ENCODE measurements around the gene ENDOD1. TPM values are rescaled to one million over a fixed set of nuclear protein-coding genes. Genes with fewer than 3 reads are reported as not detected.

Gene ENDOD1
- total RNA-seq, 1 donor from 2014 or later = 71.1 TPM

DNA sequence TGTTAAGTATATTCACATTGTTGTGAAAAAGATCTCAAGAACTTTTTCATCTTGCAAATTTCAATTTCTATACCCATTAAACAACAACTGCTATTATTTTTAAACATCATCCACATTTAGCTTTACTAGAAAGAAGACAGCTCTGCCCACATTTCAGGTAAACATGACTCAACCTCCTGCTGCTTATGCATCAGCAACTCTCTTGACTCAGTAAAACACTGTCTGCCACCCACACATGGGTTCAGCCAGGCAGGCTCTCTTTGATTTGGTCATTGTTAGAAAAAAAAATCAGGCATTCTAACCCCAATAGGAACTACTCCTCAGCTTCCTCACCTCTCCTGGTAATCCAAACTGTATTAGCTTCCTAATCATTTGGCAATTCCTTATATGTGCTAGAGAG is 5.1 kb upstream of the ENDOD1 start:
- TF ChIP-seq, protein P1, sequence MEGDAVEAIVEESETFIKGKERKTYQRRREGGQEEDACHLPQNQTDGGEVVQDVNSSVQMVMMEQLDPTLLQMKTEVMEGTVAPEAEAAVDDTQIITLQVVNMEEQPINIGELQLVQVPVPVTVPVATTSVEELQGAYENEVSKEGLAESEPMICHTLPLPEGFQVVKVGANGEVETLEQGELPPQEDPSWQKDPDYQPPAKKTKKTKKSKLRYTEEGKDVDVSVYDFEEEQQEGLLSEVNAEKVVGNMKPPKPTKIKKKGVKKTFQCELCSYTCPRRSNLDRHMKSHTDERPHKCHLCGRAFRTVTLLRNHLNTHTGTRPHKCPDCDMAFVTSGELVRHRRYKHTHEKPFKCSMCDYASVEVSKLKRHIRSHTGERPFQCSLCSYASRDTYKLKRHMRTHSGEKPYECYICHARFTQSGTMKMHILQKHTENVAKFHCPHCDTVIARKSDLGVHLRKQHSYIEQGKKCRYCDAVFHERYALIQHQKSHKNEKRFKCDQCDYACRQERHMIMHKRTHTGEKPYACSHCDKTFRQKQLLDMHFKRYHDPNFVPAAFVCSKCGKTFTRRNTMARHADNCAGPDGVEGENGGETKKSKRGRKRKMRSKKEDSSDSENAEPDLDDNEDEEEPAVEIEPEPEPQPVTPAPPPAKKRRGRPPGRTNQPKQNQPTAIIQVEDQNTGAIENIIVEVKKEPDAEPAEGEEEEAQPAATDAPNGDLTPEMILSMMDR (IDR thresholded peaks at IDR 0.05) = no peak
- Mint-ChIP-seq H3K9me3 (ENCODE audit: low read depth) (no peaks in the 10 kb centered on the region), H3K27ac (ENCODE audit: unreplicated experiment) (peak overlapping the region; percentile 14), H3K4me3 (ENCODE audit: unreplicated experiment) (no peak overlapping the region), H3K4me1 (ENCODE audit: low read depth) (peaks cover 36% of the 10 kb centered on the region), H3K36me3 (ENCODE audit: low read depth) (peaks cover 2% of the 10 kb centered on the region), H3K27me3 (ENCODE audit: low read depth) (no peaks in the 10 kb centered on the region)
- DNase-seq (ENCODE audit: low spot score) = no peak

DNA sequence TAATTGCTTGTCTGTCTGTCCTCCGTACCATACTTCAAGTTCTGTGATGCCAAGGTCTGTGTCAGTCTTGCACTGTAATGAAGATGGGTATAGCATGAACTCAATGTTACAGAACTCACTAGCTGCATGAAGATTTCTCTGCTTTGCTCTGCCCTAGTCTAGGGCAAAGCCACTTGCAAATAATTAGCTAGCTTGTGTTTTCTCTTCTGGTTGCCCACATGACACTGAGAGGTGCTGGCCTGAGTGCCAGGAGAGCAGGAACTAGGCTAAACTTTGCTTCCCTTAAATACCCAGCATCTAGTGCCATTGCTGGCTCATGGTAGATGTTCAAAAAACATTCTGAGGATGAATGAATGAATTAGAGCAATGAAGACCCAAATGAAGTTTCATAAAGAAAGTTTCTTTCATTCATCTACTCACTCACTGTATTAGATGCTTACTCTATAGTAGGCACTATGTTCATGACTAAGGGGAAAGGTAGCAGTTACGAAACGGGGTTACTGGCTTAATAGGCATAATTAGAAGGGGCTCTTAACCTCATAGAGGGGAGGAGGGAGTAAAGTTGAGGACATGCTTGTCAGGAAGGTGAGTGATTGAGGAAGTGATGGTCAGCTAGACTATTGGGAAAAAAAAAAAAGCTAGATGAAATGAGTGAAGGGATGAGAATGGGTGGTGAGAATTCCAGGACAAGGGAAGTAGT is 4.4 kb upstream of the ENDOD1 start:
- H3K36me3 Mint-ChIP-seq (ENCODE audit: low read depth) = peaks cover 2% of the 10 kb centered on the region
- H3K27me3 Mint-ChIP-seq (ENCODE audit: low read depth) = no peaks in the 10 kb centered on the region
- TF ChIP-seq, protein P1 (IDR thresholded peaks at IDR 0.05) = no peak
- H3K27ac Mint-ChIP-seq (ENCODE audit: unreplicated experiment) = no peak overlapping the region
- no peak overlapping the region for H3K4me3 Mint-ChIP-seq (ENCODE audit: unreplicated experiment)
- H3K9me3 Mint-ChIP-seq (ENCODE audit: low read depth) = no peaks in the 10 kb centered on the region
- DNase-seq (ENCODE audit: low spot score) = no peak
- H3K4me1 Mint-ChIP-seq (ENCODE audit: low read depth) = peaks cover 37% of the 10 kb centered on the region

DNA sequence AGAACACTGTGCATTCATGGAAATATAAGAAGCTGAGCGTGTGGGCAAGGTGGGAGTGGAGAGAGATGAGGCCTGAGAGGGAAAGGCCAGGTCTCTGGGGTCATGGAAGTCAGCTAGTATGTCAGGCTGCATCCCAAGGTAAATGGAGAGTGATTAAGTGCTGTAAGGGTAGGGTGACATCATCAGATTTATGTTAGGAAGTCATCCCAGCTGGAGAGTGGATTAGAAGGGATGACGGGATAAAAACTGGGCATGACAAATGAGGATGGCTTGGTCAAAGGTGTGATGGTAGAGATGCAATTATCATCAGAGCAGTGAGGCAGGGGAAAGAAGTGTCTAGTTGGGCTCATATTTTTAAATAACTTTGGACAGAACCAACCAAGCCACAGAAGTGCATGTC is 3.5 kb upstream of the ENDOD1 start:
- Mint-ChIP-seq H3K9me3 (ENCODE audit: low read depth) (no peaks in the 10 kb centered on the region), H3K4me3 (ENCODE audit: unreplicated experiment) (no peak overlapping the region), H3K27me3 (ENCODE audit: low read depth) (no peaks in the 10 kb centered on the region), H3K36me3 (ENCODE audit: low read depth) (peaks cover 2% of the 10 kb centered on the region), H3K27ac (ENCODE audit: unreplicated experiment) (no peak overlapping the region), H3K4me1 (ENCODE audit: low read depth) (peaks cover 38% of the 10 kb centered on the region)
- no peak for DNase-seq (ENCODE audit: low spot score)
- TF ChIP-seq, protein P1 (IDR thresholded peaks at IDR 0.05) = no peak

DNA sequence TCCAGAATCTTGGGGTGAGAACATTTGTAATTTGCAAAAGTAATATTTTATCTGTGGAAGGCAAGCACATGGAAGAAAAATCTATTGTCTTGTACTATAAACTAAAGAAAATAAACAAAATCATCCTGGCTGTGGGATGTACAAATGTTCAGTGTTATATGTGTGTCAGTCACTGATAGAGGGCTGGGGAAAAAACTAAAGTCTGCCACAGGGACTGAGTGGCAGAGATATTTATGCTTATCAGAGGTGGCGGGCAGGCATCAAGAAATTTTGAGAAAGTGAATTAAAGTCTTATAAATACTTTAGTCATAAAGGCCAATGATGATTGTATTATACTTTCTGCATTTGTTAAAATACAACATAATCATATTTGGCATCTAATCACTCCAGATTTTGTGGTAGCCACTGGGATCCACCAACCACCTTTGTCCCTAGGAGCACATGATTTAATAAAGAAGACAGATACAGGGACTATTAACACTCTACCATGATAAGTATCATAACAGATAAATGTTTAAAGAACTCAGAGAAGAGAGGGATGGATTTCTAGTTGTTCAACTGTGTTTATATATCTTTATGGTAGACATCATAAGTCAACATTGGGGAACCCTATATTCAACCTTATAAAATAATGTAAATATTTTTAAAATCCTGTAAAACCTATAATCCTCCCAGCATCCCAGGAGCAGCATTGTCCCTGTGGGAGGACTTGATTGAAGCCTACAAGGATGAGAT is 2.6 kb upstream of the ENDOD1 start:
- Mint-ChIP-seq H3K9me3 (ENCODE audit: low read depth) (no peaks in the 10 kb centered on the region), H3K36me3 (ENCODE audit: low read depth) (peaks cover 2% of the 10 kb centered on the region), H3K4me3 (ENCODE audit: unreplicated experiment) (no peak overlapping the region), H3K27ac (ENCODE audit: unreplicated experiment) (no peak overlapping the region), H3K4me1 (ENCODE audit: low read depth) (peaks cover 38% of the 10 kb centered on the region), H3K27me3 (ENCODE audit: low read depth) (no peaks in the 10 kb centered on the region)
- TF ChIP-seq, protein P1 (IDR thresholded peaks at IDR 0.05) = no peak
- DNase-seq (ENCODE audit: low spot score) = no peak

DNA sequence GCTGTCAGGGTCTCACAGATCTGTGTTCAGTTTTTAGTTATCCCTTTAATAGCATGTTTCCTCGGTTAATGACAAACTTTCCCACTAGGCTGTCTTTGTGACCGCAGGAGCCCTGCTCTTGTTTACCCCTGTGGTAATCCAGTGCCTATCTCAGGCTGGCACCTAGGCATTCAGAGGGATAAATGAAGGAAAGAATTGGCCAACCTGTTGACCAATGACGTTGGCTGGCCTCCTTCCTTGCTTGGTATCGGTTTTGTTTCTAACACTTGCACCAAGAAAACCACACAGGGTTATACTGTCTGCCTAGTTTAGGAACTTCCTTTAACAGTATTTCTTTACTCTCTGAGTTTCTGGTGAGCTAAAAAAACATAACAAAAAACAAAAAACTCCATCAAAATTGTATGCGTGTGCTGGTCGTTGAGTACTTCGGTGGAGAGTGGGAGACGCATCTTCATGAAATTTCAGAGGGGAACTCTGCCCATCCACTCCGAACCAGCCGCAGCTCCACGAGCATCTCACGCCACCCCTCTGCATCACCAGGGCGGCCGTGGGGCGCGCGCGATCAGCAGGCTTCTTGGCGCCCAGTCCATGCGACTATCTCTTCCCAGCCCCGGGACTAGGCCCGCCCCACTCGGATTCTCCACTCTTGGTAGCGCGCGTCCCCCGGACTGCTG is 563 bp upstream of the ENDOD1 start:
- DNase-seq (ENCODE audit: low spot score) = no peak
- H3K4me1 Mint-ChIP-seq (ENCODE audit: low read depth) = peaks cover 50% of the 10 kb centered on the region
- TF ChIP-seq, protein P1 (IDR thresholded peaks at IDR 0.05) = no peak
- no peaks in the 10 kb centered on the region for H3K9me3 Mint-ChIP-seq (ENCODE audit: low read depth)
- peak overlapping the region; percentile 74 for H3K4me3 Mint-ChIP-seq (ENCODE audit: unreplicated experiment)
- peaks cover 2% of the 10 kb centered on the region for H3K36me3 Mint-ChIP-seq (ENCODE audit: low read depth)
- peak overlapping the region; percentile 84 for H3K27ac Mint-ChIP-seq (ENCODE audit: unreplicated experiment)
- no peaks in the 10 kb centered on the region for H3K27me3 Mint-ChIP-seq (ENCODE audit: low read depth)

Data from chondrocyte (in vitro differentiated cells).